RWPE2 (cell line): ENCODE data around the gene SNRPA.
"Not testable (repeated sequence)": the region's sequence is repeated elsewhere in the genome, so short reads cannot be mapped to it uniquely, and the experiment has no call there.

Source experiments
- ATAC-seq: fragments of 200-7000 bp; cut with Tn5 transposase; 3 replicates; pipeline ENCODE4 v1.9.1; 2021; ENCODE audit warnings: low read depth
- DNase-seq: peaks from one replicate; pipeline ENCODE4 v3.0.0-alpha.2; 2020; ENCODE audit warnings: low spot score
- H3K27ac ChIP-seq: fragments of 450-650 bp; 2 replicates; pipeline ENCODE4 v1.5.1; 2017; ENCODE audit warnings: mild to moderate bottlenecking; ENCODE audit not compliant: poor library complexity, severe bottlenecking
- H3K27me3 ChIP-seq: fragments of 250-450 bp; sonication (Bioruptor Pico); 2 replicates; pipeline ENCODE4 v1.5.1; 2021; ENCODE audit warnings: mild to moderate bottlenecking, moderate library complexity; ENCODE audit not compliant: insufficient read depth, poor library complexity, severe bottlenecking
- H3K36me3 ChIP-seq: fragments of 250-450 bp; sonication (Bioruptor Pico); 2 replicates; pipeline ENCODE4 v1.5.1; 2020; ENCODE audit warnings: low read depth, mild to moderate bottlenecking, moderate library complexity
- H3K4me1 ChIP-seq: fragments of 250-450 bp; sonication (Bioruptor Pico); 2 replicates; pipeline ENCODE4 v1.5.1; 2021; ENCODE audit warnings: mild to moderate bottlenecking, moderate library complexity; ENCODE audit not compliant: insufficient read depth, poor library complexity, severe bottlenecking
- H3K4me3 ChIP-seq: fragments of 250-450 bp; sonication (Bioruptor Pico); 2 replicates; pipeline ENCODE4 v1.5.1; 2021; ENCODE audit warnings: mild to moderate bottlenecking, moderate library complexity; ENCODE audit not compliant: severe bottlenecking
- H3K9me3 ChIP-seq: fragments of 250-450 bp; sonication (Bioruptor Pico); 2 replicates; pipeline ENCODE4 v1.5.1; 2021; ENCODE audit warnings: mild to moderate bottlenecking, moderate library complexity; ENCODE audit not compliant: severe bottlenecking
- TF ChIP-seq, protein P1 (sequence below): fragments of 450-650 bp; IDR thresholded peaks from one replicate; pipeline ENCODE4 v1.5.1; 2017; ENCODE audit warnings: mild to moderate bottlenecking, moderate library complexity; ENCODE audit not compliant: poor library complexity, severe bottlenecking

The SNRPA gene

DNA sequence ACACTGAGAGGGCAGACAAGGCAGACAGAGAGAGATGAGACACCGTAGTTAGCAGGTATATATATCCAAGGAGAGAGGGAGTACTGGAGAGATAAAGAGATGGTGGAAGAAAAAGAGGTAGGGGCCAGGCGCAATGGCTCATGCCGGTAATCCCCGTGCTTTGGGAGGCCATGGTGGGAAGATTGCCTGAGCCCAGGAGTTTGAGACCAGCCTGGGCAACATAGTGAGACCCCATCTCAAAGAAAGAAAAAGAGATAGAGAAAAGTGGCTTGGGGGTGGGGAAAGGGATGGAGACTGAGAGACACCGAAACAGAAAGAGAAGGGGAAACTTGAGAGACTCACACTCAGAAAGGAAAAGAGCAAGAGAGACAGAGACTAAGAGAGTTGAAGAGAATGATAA lies 29.6 kb downstream of the SNRPA start:
- Histone ChIP-seq H3K4me1 (no peaks in the 10 kb centered on the region), H3K4me3 (no peak overlapping the region), H3K27ac (no peak overlapping the region), H3K9me3 (no peaks in the 10 kb centered on the region), H3K36me3 (no peaks in the 10 kb centered on the region), H3K27me3 (no peaks in the 10 kb centered on the region)
- no peak for DNase-seq
- ATAC-seq = no peak
- TF ChIP-seq, protein P1, sequence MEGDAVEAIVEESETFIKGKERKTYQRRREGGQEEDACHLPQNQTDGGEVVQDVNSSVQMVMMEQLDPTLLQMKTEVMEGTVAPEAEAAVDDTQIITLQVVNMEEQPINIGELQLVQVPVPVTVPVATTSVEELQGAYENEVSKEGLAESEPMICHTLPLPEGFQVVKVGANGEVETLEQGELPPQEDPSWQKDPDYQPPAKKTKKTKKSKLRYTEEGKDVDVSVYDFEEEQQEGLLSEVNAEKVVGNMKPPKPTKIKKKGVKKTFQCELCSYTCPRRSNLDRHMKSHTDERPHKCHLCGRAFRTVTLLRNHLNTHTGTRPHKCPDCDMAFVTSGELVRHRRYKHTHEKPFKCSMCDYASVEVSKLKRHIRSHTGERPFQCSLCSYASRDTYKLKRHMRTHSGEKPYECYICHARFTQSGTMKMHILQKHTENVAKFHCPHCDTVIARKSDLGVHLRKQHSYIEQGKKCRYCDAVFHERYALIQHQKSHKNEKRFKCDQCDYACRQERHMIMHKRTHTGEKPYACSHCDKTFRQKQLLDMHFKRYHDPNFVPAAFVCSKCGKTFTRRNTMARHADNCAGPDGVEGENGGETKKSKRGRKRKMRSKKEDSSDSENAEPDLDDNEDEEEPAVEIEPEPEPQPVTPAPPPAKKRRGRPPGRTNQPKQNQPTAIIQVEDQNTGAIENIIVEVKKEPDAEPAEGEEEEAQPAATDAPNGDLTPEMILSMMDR = no peak

DNA sequence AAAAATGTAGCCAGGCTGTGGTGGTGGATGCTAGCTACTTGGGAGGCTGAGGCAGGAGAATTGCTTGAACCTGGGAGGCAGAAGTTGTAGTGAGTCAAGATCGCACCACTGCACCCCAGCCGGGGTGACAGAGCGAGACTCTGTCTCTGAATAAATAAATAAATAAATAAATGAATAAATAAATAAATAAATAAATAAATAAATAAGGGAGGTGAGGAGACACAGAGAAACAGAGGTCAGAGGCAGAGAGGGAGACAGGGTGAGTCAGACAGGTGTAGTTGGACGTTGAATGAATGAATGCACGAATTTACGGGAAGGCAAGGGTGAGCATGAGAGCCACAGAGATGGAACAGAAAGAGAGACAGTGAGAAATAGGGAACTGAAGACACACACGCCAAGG lies 30.1 kb downstream of the SNRPA start:
- TF ChIP-seq, protein P1 = no peak
- DNase-seq (no peak), ATAC-seq (no peak)
- no peaks in the 10 kb centered on the region for H3K4me1 ChIP-seq
- H3K36me3 ChIP-seq = no peaks in the 10 kb centered on the region
- no peak overlapping the region for H3K4me3 ChIP-seq
- H3K27ac ChIP-seq = no peak overlapping the region
- H3K9me3 ChIP-seq = no peaks in the 10 kb centered on the region
- no peaks in the 10 kb centered on the region for H3K27me3 ChIP-seq

DNA sequence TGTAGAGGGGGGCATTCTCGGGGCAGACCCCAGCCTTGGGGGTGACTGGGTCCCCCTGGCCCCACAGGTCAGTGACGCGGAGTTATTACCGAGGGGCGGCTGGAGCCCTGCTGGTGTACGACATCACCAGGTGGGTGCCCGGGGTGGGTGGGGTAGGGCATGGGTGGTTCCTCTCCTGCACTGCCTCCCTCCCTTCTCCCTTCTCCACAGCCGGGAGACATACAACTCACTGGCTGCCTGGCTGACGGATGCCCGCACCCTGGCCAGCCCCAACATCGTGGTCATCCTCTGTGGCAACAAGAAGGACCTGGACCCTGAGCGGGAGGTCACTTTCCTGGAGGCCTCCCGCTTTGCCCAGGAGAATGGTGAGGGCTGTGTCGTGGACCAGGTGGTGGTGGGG lies 32.7 kb downstream of the SNRPA start:
- Histone ChIP-seq H3K27me3 (no peaks in the 10 kb centered on the region), H3K36me3 (no peaks in the 10 kb centered on the region), H3K27ac (no peak overlapping the region), H3K4me3 (no peak overlapping the region), H3K9me3 (no peaks in the 10 kb centered on the region), H3K4me1 (no peaks in the 10 kb centered on the region)
- TF ChIP-seq, protein P1 = no peak
- no peak for ATAC-seq
- DNase-seq = no peak

DNA sequence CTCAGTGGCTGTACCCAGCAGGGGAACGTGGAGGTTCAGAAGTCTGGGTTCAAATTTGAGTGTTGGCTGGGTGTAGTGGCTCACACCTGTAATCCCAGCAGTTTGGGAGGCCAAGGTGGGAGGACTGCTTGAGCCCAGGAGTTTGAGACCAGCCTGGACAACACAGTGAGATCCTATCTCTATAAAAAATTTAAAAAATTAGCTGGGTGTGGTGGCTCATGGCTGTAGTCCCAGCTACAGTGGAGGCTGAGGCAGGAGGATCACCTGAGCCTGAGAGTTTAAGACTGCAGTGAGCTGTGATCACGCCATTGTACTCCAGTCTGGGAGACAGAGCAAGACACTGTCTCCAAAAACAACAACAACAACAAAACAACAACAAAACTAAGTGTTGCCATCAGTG lies 33.1 kb downstream of the SNRPA start:
- not testable (repeated sequence) for H3K9me3 ChIP-seq, DNase-seq, H3K36me3 ChIP-seq, H3K4me3 ChIP-seq, H3K4me1 ChIP-seq, H3K27ac ChIP-seq, H3K27me3 ChIP-seq, ATAC-seq

DNA sequence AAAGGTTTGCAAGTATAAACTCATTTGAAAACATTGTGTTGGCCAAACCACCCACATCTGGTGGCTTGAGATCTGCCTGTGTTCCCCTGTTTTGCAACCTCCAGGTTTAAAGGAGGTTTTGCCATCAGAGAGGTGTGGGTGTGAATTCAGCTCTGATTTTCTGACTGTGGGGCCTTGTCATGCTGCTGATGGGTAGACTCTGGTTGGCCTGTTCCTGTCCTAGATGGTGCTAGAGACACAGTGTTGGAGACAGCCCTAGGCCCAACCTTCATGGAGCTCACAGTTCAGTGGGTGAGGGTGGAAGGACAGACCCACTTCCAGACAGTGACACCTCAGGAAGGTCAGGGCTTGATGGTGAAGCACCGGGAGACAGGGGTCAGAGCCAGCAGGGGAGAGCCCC lies 34.5 kb downstream of the SNRPA start:
- ATAC-seq (no peak), DNase-seq (no peak)
- H3K36me3 ChIP-seq = no peaks in the 10 kb centered on the region
- no peak overlapping the region for H3K27ac ChIP-seq
- no peaks in the 10 kb centered on the region for H3K9me3 ChIP-seq
- no peaks in the 10 kb centered on the region for H3K4me1 ChIP-seq
- no peak overlapping the region for H3K4me3 ChIP-seq
- TF ChIP-seq, protein P1 = no peak
- H3K27me3 ChIP-seq = no peaks in the 10 kb centered on the region
